Activated naive CD8-positive, alpha-beta T cell treated with anti-CD3 and anti-CD28 coated beads, Interleukin-2, amount 10 ng/mL, durations not matched to agents 7 days and 5 days (primary cell): Measurements from ENCODE around the gene NSD2. TPM values are rescaled to one million over a fixed set of nuclear protein-coding genes. Genes with fewer than 3 reads are reported as not detected.

ENCODE experiments used
- ATAC-seq: fragments of 150-1000 bp; cut with Tn5 transposase; one replicate; pipeline ENCODE4 v1.10.0; 2021; ENCODE audit warnings: low read depth, moderate library complexity
- POLR2A ChIA-PET: fragments of 350-600 bp; sonication (Branson Sonifier 250); formaldehyde crosslinking; loops from one replicate; lab custom pipeline; 2021; ENCODE audit warnings: antibody characterized with exemption; lab: Charles Lee
- DNase-seq: peaks from one replicate; pipeline ENCODE4 v3.0.0; 2021
- H3K27ac Mint-ChIP-seq: one replicate; pipeline ENCODE4 v1.8.0; 2022; ENCODE audit warnings: mild to moderate bottlenecking, mixed read lengths
- H3K27me3 Mint-ChIP-seq: one replicate; pipeline ENCODE4 v1.8.0; 2022; ENCODE audit warnings: mild to moderate bottlenecking, moderate library complexity, mixed read lengths
- H3K36me3 Mint-ChIP-seq: one replicate; pipeline ENCODE4 v1.8.0; 2021; ENCODE audit warnings: mild to moderate bottlenecking, mixed read lengths
- H3K4me1 Mint-ChIP-seq: one replicate; pipeline ENCODE4 v1.8.0; 2021; ENCODE audit warnings: mixed read lengths
- H3K4me3 Mint-ChIP-seq: one replicate; pipeline ENCODE4 v1.8.0; 2022; ENCODE audit warnings: mild to moderate bottlenecking, moderate library complexity, mixed read lengths
- H3K9me3 Mint-ChIP-seq: one replicate; pipeline ENCODE4 v1.8.0; 2021; ENCODE audit warnings: mixed read lengths
- total RNA-seq, 2 experiments: library from RNA; stranded (reverse); gene quantifications; one replicate each; pipeline ENCODE4 v1.2.3, GENCODE V29; 2021

NSD2 gene
- 100 to 1,000 TPM; 218 to 231 TPM for total RNA-seq

DNA sequence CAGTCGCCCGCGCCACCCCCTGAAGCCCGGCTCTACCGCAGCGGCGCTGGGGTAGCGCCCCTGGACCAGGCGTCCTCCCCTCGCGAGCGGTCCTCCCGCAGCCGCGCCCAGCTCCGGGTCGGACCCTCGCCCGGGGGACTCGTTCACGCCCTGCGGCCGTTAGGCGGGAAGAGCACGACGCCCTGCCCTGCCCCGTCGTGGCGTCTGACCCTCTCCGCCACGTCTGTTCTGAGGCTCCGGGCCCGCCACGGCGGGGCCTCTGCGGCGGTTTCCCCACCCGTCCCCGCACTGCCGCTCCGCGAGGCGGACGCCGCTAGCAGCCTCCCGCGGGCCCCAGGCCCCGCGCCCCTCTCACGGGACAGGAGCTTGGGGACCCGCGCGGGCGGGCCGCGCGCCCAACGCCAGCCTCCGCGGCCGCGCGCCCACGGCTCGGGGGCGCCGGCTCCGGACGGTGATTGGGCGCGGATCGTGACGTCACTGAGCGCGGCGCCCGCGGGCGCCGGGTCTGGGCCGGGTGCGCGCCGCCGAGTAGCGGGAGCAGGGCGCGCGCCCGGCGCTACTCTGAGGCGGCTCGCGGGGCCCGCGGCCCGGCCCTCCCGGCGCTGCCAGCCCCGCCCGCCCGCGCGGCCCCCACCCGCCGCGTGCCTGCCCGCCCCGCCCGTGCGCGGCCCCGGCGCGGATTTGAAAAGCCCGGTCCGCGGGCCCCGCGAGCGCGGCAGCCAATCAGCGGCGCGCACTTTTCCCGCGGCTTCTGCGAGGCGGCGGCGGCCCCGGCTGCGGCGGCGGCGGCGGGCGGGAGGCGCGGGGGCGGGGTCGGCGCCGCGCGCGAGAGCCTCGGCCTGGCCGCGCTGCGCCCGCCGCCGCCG is at the start of gene NSD2:
NSD2 (plus strand) TSS at position 816 of the 866 bp plus-strand sequence. CDS start 29,262 bp downstream, outside the sequence.
- H3K27ac Mint-ChIP-seq = peak within 1 kb of the TSS; percentile 99
- peak; percentile 64 for ATAC-seq
- H3K9me3 Mint-ChIP-seq = no peaks in the 10 kb centered on the region
- POLR2A ChIA-PET = interaction anchor here (0.6 to 2.0 kb wide), 12 partner anchors 10 to 623 kb away, joined by 3 to 49 read pairs (median 4); partner anchors contain the start of genes LETM1, NELFA, SLBP and TACC3
- H3K4me1 Mint-ChIP-seq = peaks cover 28% of the 10 kb centered on the region
- H3K4me3 Mint-ChIP-seq = peak within 1 kb of the TSS; percentile 99
- peaks cover 12% of the 10 kb centered on the region for H3K36me3 Mint-ChIP-seq
- no peaks in the 10 kb centered on the region for H3K27me3 Mint-ChIP-seq
- DNase-seq = peak; percentile 95

DNA sequence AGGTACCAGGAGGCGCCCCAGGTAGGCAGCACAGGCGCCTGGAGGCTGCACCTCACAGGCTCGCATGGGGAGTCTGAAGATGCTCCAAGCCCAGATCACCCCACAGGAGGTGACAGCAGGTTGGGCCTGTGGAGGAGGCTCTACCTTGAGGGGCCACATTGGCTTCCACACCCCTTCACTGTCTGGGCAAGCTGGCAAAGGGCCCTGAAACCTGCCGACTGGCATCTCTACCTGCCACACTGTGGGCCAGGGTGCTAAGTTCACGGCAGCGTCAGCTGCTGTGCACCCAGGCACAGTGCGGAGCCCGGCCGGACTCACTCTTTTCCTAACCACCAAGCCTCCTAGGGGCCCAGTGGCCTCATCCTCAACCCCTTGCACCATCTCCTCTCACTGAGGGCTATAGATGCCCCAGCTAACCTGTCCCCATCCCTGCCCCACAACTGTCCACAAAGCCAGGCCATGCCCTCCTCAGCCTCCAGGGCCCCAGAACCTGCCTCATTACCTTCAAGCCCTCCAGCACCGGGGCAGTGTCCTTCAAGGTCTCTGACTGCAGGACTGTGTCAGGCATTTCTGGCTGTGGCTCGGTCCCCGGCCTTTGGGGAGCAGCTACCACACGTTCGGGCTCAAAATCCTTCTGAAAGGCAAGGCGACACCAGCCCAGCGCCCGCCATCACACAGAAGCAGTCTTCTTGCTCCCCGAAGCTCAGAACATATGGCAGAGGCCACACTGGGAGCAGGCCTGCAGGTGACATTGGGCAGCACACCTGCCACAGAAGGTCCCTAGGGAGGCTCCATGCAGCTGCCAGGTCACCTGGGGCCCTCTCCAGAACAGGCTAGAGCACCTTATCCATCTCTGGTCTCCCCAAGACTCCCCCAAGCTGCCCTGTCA is 49.3 kb upstream of the NSD2 start:
- no peak overlapping the region for H3K27ac Mint-ChIP-seq
- ATAC-seq = no peak
- peaks cover 11% of the 10 kb centered on the region for H3K36me3 Mint-ChIP-seq
- H3K4me3 Mint-ChIP-seq = no peak overlapping the region
- POLR2A ChIA-PET = no interaction called here
- H3K9me3 Mint-ChIP-seq = no peaks in the 10 kb centered on the region
- no peaks in the 10 kb centered on the region for H3K27me3 Mint-ChIP-seq
- DNase-seq = no peak
- H3K4me1 Mint-ChIP-seq = no peaks in the 10 kb centered on the region

DNA sequence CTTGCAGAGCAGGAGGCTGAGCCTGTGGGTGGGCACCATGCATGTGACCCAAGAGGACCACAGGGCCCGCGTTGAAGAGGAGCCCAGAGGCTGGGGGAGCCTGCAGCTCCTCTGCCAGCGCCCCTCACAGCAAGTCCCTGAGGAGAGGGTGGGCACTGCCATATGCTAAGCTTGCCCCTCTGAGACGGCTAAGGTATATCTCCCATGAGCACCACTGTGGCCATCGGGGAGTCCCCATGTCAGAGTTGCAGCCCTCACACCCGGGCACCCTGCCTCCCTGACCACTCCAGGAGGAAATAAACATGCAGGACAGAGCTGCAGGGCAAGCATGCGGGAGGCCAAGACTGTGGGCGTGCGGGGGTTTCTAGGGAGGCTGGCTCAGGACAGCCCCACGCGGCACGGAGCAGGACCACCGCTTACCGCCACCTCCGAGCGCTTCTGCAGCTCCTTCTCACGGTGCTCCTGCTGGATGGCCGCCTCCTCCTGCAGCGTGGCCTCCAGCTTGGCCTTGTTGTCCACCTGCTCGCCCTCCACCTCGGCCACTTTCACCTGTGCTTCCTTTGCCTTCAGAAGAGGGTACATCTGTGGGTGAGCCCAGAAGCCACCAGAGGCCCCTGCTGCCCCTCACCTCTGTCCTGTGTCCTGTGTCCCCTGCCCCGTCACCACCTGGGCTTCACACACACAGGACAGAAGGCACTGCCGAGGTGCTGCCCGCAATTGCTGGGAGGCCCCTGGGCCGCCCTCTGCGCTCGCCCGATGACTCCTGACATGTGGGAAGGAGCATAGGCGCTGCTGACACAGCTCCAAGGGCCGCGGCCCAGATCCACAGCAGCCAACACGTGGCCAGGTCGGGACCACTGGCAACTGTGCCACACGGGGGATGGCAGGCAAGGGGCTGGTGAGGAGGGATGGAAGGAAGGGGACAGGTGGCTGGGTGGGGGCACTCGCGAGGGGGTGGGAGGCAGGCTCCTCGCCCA is 48.3 kb upstream of the NSD2 start:
- POLR2A ChIA-PET = no interaction called here
- Mint-ChIP-seq H3K36me3 (peaks cover 10% of the 10 kb centered on the region), H3K4me3 (no peak overlapping the region), H3K4me1 (no peaks in the 10 kb centered on the region), H3K27me3 (no peaks in the 10 kb centered on the region), H3K9me3 (no peaks in the 10 kb centered on the region), H3K27ac (no peak overlapping the region)
- ATAC-seq (no peak), DNase-seq (no peak)

DNA sequence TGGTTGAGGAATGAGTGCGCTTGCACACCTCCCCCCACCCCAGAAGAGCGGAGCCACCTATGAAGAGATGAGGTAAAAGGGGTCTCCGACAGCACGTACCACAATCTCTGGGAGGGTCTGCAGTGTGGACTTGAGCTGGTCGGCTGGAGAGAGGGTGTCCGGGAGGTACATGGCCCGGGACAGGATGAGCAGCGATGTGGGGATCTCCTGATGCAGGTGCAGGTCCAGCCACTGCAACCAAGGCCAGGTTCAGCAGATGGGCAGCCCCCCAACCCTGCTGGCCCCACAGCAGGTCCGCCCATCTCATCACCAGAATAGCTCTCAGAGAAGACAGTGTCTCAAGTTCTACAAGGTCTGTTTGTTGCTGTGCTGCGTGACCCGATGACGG is 47.7 kb upstream of the NSD2 start:
- H3K36me3 Mint-ChIP-seq = peaks cover 7% of the 10 kb centered on the region
- no peak overlapping the region for H3K27ac Mint-ChIP-seq
- H3K4me1 Mint-ChIP-seq = no peaks in the 10 kb centered on the region
- POLR2A ChIA-PET = no interaction called here
- no peak for DNase-seq
- H3K4me3 Mint-ChIP-seq = no peak overlapping the region
- H3K9me3 Mint-ChIP-seq = no peaks in the 10 kb centered on the region
- ATAC-seq = no peak
- H3K27me3 Mint-ChIP-seq = no peaks in the 10 kb centered on the region

DNA sequence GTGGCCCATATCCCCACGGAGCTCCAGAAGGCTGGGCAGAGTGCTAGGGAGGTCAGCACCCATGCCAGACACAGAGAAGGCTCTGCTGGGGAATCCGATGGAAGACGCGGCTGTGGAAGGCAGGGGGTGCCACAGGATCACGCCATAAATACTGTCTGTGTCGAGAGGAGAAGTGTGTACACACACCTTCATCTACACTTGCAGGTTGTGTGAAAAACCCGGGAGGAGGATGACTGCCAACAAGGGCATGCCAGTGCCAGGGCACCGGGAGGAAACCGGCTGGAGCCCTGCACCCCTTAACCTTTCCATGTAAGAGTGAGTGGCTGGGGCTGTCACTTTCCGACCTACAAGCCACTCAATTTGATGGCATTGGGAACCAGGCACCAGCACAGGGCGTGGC is 46.4 kb upstream of the NSD2 start:
- no peak for ATAC-seq
- Mint-ChIP-seq H3K36me3 (peaks cover 8% of the 10 kb centered on the region), H3K4me1 (no peaks in the 10 kb centered on the region), H3K27me3 (no peaks in the 10 kb centered on the region), H3K4me3 (no peak overlapping the region), H3K9me3 (no peaks in the 10 kb centered on the region), H3K27ac (no peak overlapping the region)
- POLR2A ChIA-PET = no interaction called here
- no peak for DNase-seq

DNA sequence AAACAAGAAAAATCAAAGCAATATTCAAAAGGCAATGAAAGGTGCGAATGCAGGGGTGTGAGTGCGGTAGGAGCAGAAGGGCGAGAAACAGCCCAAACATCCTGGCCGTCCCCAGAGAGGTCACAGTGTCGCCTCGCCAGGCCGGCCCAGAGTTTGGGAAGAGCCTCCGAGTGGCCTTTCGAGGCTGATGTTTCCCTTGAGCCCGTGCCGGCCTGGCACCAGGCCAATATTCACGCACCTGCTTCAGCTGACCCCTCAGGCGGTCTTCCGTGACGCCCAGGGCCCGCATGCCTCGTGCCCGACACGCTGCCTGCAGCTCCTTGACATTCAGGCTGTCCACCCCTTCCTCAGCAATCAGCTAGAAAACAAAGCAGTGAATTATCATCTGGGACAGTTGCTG is 45.9 kb upstream of the NSD2 start:
- Mint-ChIP-seq H3K4me3 (no peak overlapping the region), H3K9me3 (no peaks in the 10 kb centered on the region), H3K27ac (no peak overlapping the region), H3K27me3 (no peaks in the 10 kb centered on the region), H3K4me1 (no peaks in the 10 kb centered on the region), H3K36me3 (peaks cover 9% of the 10 kb centered on the region)
- DNase-seq (no peak), ATAC-seq (no peak)
- POLR2A ChIA-PET = no interaction called here

DNA sequence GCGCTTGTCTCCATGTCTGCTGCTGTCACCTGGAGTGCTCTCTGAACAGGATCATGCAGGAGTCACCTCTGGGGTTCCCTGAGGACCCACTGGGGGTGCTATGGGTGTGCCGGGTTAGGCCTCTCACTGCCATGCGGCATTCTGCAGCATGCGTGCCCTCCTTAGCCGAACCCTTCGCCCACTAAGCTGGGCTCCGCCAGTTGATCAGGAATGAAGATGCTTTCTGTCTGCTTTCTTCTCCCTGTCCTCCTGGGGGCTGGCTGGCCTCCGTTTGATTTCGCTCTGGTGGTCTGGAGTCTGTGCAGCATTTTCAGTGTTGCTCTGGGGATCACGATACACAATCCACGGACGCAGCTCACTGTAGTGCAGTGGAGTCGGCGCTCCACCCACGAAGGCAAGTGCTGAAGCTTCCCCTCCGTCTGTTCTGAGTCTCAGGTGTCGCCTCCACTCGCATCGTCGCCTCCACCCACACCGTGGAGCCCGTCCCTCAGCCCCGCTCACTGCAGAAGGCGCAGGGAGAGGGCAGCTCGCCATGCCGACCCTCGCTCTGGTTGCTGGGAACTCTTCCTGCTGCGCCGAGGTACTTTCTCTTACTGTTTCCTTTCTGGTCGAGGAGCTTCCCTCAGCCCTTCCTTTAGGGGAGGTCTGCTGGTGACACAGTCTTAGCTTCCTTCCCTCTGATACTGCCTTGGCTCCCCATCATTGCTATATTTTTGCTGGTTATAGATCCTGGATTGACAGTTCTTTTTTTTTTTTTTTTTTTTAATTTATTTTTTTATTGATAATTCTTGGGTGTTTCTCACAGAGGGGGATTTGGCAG is 44.5 kb upstream of the NSD2 start:
- Mint-ChIP-seq H3K27me3 (no peaks in the 10 kb centered on the region), H3K4me3 (no peak overlapping the region), H3K4me1 (peaks cover 6% of the 10 kb centered on the region), H3K27ac (no peak overlapping the region), H3K9me3 (no peaks in the 10 kb centered on the region), H3K36me3 (peaks cover 12% of the 10 kb centered on the region)
- ATAC-seq (no peak), DNase-seq (no peak)
- POLR2A ChIA-PET = no interaction called here

DNA sequence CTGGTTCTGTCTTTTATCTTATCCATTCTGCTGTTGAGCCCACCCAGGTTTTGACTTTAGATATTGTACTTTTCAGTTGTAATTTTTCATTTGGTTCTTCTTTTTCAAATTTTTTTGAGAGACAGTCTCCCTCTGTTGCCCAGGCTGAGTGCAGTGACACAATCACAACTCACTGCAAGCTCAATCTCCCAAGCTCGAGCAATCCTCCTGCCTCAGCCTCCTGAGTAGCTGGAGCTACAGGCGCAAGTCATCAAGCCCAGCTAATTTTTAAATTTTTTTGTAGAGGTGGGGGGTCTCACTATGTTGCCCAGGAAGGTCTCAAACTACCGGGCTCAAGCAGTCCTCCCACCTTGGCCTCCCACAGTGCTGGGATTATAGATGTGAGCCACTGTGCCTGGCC is 41.0 kb upstream of the NSD2 start:
- H3K4me3 Mint-ChIP-seq = no peak overlapping the region
- DNase-seq (no peak), ATAC-seq (no peak)
- H3K36me3 Mint-ChIP-seq = peaks cover 17% of the 10 kb centered on the region
- H3K27me3 Mint-ChIP-seq = no peaks in the 10 kb centered on the region
- no peaks in the 10 kb centered on the region for H3K9me3 Mint-ChIP-seq
- H3K27ac Mint-ChIP-seq = no peak overlapping the region
- POLR2A ChIA-PET = no interaction called here
- peaks cover 6% of the 10 kb centered on the region for H3K4me1 Mint-ChIP-seq

DNA sequence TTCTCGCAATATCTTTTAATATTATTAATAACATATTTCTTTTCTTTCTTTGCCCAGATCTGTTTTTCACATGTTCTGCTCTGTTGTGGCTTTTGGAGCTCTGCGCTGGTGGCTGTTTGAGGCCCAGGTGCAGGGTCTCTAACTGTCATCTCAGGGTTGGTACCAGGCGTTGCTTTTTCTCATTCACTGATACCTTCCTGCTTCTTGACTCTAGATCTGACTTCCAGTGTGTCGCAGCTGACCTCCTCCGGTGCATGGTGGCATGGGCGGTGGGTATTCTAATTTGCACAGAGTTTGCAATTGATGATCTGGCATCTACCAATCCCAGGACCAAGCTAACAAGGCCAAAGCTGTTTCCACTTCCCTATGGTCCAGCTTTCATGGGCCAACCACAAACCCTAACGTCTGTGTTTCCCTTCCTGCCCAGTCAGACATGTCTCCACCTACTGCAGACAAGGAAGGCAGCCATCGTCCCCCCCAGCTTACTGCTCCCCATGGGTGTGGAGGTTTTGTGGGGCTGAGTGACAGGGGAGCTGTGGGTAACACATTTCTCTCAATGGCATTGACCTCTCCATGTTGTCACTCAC is 40.5 kb upstream of the NSD2 start:
- no peak for DNase-seq
- peak; percentile 52 for ATAC-seq
- Mint-ChIP-seq H3K27ac (peak overlapping the region; percentile 34), H3K4me1 (peaks cover 6% of the 10 kb centered on the region), H3K27me3 (no peaks in the 10 kb centered on the region), H3K36me3 (peaks cover 17% of the 10 kb centered on the region), H3K9me3 (no peaks in the 10 kb centered on the region), H3K4me3 (no peak overlapping the region)
- POLR2A ChIA-PET = no interaction called here

DNA sequence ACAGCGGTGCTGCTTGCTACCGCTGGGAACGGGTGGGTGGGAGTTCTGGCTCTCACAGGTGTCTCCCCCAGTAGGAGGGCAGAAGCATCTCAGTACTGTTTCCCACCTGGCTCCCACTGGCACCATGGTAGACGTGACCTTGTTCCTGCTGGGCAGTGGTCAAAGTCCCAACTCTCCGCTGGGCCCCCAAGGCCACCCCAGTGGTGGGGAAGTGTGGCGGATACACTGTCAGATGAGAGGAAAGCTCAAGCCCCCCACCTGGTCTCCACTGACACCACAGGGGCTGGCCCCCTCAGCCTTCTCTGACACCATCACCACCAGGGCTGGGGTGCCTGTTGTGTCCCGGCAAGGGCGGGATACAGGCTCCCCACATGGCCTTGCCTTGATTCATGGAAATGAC is 39.9 kb upstream of the NSD2 start:
- Mint-ChIP-seq H3K4me1 (peaks cover 6% of the 10 kb centered on the region), H3K27me3 (no peaks in the 10 kb centered on the region), H3K27ac (no peak overlapping the region), H3K36me3 (peaks cover 19% of the 10 kb centered on the region), H3K9me3 (no peaks in the 10 kb centered on the region), H3K4me3 (no peak overlapping the region)
- DNase-seq (no peak), ATAC-seq (no peak)
- POLR2A ChIA-PET = no interaction called here

DNA sequence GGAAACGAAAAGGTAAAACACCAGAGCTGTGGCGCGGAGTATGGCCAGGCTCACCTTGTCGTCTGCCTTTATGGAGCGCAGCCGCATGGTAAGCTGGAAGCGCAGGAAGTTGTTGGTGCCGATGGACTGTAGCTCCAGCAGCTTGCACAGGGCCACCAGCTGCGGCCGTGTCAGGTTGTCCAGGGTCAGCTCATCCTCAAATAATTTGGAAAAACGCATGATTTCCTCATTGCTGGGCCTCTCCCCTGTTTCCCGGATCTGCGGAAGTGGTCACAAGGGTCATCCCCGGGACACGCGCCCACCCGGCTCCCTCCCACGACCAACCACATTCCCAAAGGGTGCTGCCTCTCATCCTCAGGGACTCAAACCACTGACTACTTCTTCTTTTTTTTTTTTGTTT is 38.5 kb upstream of the NSD2 start:
- POLR2A ChIA-PET = no interaction called here
- Mint-ChIP-seq H3K27ac (no peak overlapping the region), H3K4me1 (peaks cover 6% of the 10 kb centered on the region), H3K36me3 (peaks cover 20% of the 10 kb centered on the region), H3K4me3 (no peak overlapping the region), H3K27me3 (no peaks in the 10 kb centered on the region), H3K9me3 (no peaks in the 10 kb centered on the region)
- ATAC-seq (no peak), DNase-seq (no peak)
